Coronary artery (tissue), 2 donors: ENCODE results near the gene PHIP.
"Not testable (repeated sequence)": the region's sequence is repeated elsewhere in the genome, so short reads cannot be mapped to it uniquely, and the experiment has no call there.

Source experiments
- DNase-seq: peaks from one replicate; pipeline ENCODE4 v3.0.0-alpha.2; 2017; ENCODE audit warnings: low spot score
- H3K27ac ChIP-seq, 2 donors: fragments of 200-600 bp; sonication (generic); one replicate each; pipeline ENCODE4 v1.5.1; 2016 to 2019
- H3K4me3 ChIP-seq: fragments of 200-600 bp; sonication (generic); 2 replicates; pipeline ENCODE4 v1.5.1; 2016; ENCODE audit warnings: mild to moderate bottlenecking, moderate library complexity
- CTCF ChIP-seq: fragments of 200-600 bp; sonication (generic); IDR thresholded peaks from one replicate; pipeline ENCODE4 v1.5.1; 2019; ENCODE audit warnings: antibody characterized with exemption

The PHIP gene

DNA sequence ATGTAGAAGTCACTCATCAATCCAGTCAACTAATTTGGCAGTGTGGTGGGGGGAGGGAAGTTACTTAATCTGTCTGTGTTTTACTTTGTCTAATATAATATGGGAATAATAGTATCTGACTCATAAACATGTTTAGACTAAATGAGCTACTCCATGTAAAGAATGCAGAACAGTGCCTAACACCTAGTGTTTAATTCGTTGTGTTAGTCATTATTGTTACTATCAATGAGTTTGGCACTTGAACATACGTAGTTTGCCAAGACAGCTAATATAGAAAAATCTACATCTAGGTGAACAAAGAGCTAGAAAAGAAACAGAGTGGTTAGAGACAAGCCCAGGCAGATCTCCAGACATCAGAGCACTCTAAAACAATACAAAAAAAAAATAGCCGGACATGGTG is 161.6 kb downstream of the PHIP start:
- no peak for DNase-seq
- no peak for TF ChIP-seq CTCF

GRCh38 chr6:78911218-78911940 is 166.7 kb downstream of the PHIP start:
- DNase-seq = no peak
- no peak for TF ChIP-seq CTCF
- H3K4me3 ChIP-seq = peak overlapping the region; percentile 70
- no peak overlapping the region for H3K27ac ChIP-seq

More for the DNA sequence above, 161.6 kb downstream of the PHIP start:
- no peak overlapping the region for H3K4me3 ChIP-seq
- no peak overlapping the region for H3K27ac ChIP-seq

DNA sequence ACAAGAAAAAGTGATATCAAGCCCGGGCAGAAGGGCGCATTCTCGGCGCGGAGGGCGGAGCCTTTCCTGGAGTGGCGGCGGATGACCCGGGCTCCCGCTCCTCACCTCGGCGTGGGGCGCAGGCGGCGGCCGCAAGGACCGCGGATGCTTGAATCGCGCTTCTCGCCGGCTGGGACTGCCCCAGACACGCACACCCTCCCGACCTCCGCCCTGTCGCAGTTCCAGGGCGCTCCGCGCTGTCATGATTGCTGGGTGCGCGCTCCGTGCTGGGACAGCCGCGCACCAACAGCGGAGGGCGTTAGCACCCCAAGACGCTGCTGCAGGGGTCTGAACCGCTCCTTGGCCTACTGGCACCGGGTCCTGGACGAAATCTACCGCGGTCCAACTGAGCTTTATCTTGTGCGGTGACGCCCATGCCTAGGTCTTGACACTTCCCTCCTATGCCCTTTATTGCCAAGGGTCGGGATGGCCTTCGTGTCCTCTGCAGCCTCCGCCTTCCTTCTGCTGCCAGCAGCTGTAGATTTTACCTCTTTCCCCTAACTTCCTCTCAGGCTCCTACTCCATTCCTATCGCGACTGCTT is 167.4 kb downstream of the PHIP start:
- peak overlapping the region; percentile 70 for H3K4me3 ChIP-seq
- no peak overlapping the region for H3K27ac ChIP-seq
- DNase-seq = no peak
- TF ChIP-seq CTCF = no peak

DNA sequence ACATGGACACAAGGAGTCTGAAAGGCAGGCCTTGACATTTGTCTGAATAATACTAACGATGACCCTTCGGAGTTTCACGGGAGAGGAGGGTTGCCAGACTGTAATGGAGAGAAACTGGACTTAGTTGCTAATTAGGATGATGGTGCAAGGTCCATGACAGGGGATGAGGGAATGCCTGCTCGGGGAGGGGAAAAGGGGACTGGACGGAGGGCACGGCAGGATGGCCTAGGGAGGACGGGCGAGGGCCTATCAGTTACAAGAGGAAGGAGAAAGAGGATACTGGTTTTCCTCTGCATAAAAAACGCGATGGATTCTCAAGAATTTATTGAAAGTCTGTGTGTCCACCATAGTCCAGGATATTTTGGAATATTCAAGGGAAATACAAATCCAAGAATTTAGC is 168.0 kb downstream of the PHIP start:
- Histone ChIP-seq H3K27ac (no peak overlapping the region), H3K4me3 (peak overlapping the region; percentile 70)
- DNase-seq = no peak
- no peak for TF ChIP-seq CTCF

DNA sequence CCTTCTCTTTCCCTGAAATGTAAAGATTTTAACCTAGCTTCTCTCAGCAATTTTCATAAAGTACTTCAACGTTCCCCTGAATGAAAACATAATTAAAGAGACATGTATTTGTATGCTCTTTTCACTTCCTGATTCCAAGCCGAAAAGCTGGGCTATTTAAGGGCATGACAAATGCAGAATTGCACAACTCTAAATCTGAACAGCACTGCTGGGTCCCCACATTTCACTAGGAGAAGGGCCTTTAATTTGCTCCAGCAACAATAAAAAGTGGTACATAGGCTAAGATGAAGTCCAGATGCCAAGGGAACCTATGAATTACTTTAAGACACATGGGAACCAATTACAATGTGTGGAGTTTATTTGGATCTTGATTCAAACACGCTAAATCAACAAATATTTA is 168.7 kb downstream of the PHIP start:
- Histone ChIP-seq H3K27ac (no peak overlapping the region), H3K4me3 (no peak overlapping the region)
- TF ChIP-seq CTCF = no peak
- no peak for DNase-seq

DNA sequence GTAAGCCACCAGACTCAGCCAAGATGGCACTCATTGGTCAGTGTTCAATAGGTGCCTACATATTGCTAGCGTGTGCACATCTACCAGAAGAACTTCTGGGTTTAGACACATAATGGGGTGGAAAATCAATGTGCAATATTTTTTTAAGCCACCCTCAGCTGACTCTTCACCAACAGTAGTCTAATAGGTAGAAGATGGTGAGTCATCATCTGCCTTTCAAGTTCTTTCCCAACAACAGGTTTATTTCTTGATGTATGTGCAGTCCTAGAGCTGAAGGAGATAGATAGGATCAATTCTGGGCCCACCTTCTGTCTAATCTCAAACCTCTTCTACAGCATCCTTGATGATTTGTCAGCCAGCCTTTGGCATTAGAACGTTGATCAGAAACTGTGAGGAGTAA is 169.4 kb downstream of the PHIP start:
- no peak overlapping the region for H3K4me3 ChIP-seq
- H3K27ac ChIP-seq = no peak overlapping the region
- no peak for DNase-seq
- no peak for TF ChIP-seq CTCF

DNA sequence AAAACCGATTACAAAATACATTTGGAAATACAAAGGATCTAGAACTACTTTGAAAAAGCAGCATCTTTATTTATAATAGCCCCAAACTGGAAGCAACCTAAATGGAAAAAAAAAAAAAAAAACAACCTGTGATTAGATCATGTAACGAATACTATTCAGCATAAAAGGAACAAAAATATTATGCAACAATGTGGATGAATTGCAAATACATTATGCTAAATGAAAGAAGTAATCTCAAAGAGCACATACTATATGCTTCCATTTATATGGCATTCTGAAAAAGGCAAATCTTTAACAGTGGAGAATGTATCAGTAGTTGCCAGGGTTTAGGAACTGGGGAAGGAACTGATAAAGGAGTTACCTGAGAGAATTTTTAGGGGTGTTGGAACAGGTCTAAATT is 181.8 kb downstream of the PHIP start:
- Histone ChIP-seq H3K27ac (no peak overlapping the region), H3K4me3 (no peak overlapping the region)
- no peak for TF ChIP-seq CTCF
- no peak for DNase-seq

GRCh38 chr6:78889901-78890300 is 188.2 kb downstream of the PHIP start:
- H3K4me3 ChIP-seq, H3K27ac ChIP-seq, DNase-seq: not testable (repeated sequence)
